Uterus (tissue), 4 donors: Measurements from ENCODE around the gene RBM27. TPM values are rescaled to one million over a fixed set of nuclear protein-coding genes. Genes with fewer than 3 reads are reported as not detected.

Source experiments
- DNase-seq, 2 donors: peaks; one replicate each; pipeline ENCODE4 v3.0.0-alpha.2; 2019 to 2020
- H3K27ac ChIP-seq, 2 donors: fragments of 200-600 bp; sonication (generic); 1 replicate in 1 of 2; 2 replicates in 1 of 2; pipeline ENCODE4 v1.5.1; 2016 to 2018
- H3K27me3 ChIP-seq, 2 donors: fragments of 200-600 bp; sonication (generic); one replicate each; pipeline ENCODE4 v1.5.1; 2018 to 2019; ENCODE audit warnings: control low read depth in 1 of 2
- H3K36me3 ChIP-seq, 2 donors: fragments of 200-600 bp; sonication (generic); one replicate each; pipeline ENCODE4 v1.5.1; 2019; ENCODE audit warnings: control low read depth in 1 of 2
- H3K4me1 ChIP-seq, 2 donors: fragments of 200-600 bp; sonication (generic); one replicate each; pipeline ENCODE4 v1.5.1; 2018 to 2019; ENCODE audit warnings: control low read depth in 1 of 2
- H3K4me3 ChIP-seq, 2 donors: fragments of 200-600 bp; sonication (generic); 1 replicate in 1 of 2; 2 replicates in 1 of 2; pipeline ENCODE4 v1.5.1; 2018 to 2019; ENCODE audit warnings: mild to moderate bottlenecking in 1 of 2
- H3K9me3 ChIP-seq, 2 donors: fragments of 200-600 bp; sonication (generic); one replicate each; pipeline ENCODE4 v1.5.1; 2019; ENCODE audit warnings: control low read depth in 1 of 2
- CTCF ChIP-seq, 4 experiments: fragments of 200-600 bp in 2 of 4; fragments of 450-650 bp in 2 of 4; sonication (generic) in 2 of 4; IDR thresholded peaks; one replicate each; pipeline ENCODE4 v1.5.1; 2016 to 2019; ENCODE audit warnings: antibody characterized with exemption in 4 of 4, mild to moderate bottlenecking in 2 of 4, moderate library complexity in 1 of 4
- POLR2A ChIP-seq, 2 donors: fragments of 450-650 bp; IDR thresholded peaks; one replicate each; pipeline ENCODE4 v1.6.1; 2016; ENCODE audit warnings: antibody characterized with exemption in 2 of 2, mild to moderate bottlenecking in 1 of 2, moderate library complexity in 1 of 2
- intact Hi-C: fragments of 100-400 bp; cut with DNase I; formaldehyde crosslinking; loops from one replicate; pipeline ENCODE4 v1.15.1; 2023; ENCODE audit warnings: low total_unique reads
- total RNA-seq, 4 donors: library from RNA; depleted of rRNA in 3 of 4; stranded (reverse); fragments of >200 nt in 3 of 4; gene quantifications; one replicate each; pipeline versions ENCODE4 v1.1.0 to v1.2.4, GENCODE V29; 2014 to 2023
- donor health status: DM: yes; HTN: yes; CAD: no.

RBM27 gene
- total RNA-seq, 4 donors from 2014 or later: 18.8 to 53.9 (median 29.6) TPM

- Histone ChIP-seq H3K9me3 (no peaks in the 10 kb centered on the region), H3K4me3 (no peak overlapping the region), H3K27ac (no peak overlapping the region), H3K27me3 (no peaks in the 10 kb centered on the region), H3K4me1 (no peaks in the 10 kb centered on the region), H3K36me3 (no peaks in the 10 kb centered on the region)
- DNase-seq: no peak
- intact Hi-C loops: no loop called here
- no peak for TF ChIP-seq POLR2A (IDR thresholded peaks at IDR 0.05)
- no peak for TF ChIP-seq CTCF (IDR thresholded peaks at IDR 0.05)
Measured at GRCh38 chr5:146232223-146232622, 28.8 kb downstream of the RBM27 start.

DNA sequence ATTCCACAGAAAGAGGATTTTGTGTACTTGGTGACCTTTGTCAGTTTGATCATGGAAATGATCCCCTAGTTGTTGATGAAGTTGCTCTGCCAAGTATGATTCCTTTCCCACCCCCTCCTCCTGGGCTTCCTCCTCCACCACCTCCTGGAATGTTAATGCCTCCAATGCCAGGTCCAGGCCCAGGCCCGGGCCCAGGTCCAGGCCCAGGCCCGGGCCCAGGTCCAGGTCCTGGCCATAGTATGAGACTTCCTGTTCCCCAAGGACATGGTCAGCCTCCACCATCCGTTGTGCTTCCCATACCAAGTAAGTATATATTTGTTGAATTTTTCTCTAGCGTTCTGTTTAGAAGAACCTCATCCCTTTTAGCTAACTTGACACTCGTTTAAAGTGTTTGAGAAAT lies 30.0 kb downstream of the RBM27 start:
- Histone ChIP-seq H3K36me3 (no peaks in the 10 kb centered on the region), H3K27ac (no peak overlapping the region)

DNA sequence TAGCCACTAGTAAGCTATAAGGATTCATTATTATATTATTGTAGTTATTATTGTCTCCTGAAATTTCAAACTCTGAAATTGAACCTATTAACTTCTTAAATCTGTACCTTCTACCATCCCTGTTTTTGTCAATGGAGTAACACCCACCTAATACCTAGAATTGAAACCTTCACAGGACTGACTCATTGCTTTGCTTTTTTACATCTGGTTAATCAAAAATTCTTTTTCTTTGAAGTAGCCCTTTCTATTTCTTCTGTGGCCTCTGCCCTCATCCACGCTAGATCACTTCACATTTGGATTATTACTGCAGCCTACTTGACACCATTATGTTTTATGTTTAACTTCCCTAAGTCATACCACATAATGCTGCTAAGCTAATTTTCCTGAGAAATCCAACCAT lies 35.6 kb downstream of the RBM27 start:
- Histone ChIP-seq H3K4me3 (no peak overlapping the region), H3K4me1 (no peaks in the 10 kb centered on the region), H3K27me3 (no peaks in the 10 kb centered on the region), H3K27ac (no peak overlapping the region), H3K36me3 (no peaks in the 10 kb centered on the region), H3K9me3 (no peaks in the 10 kb centered on the region)
- TF ChIP-seq POLR2A (IDR thresholded peaks at IDR 0.05): no peak
- TF ChIP-seq CTCF (IDR thresholded peaks at IDR 0.05): no peak
- intact Hi-C loops: no loop called here
- no peak for DNase-seq

More for the DNA sequence above, 30.0 kb downstream of the RBM27 start:
- H3K9me3 ChIP-seq: no peaks in the 10 kb centered on the region
- no peak overlapping the region for H3K4me3 ChIP-seq
- intact Hi-C loops: no loop called here
- DNase-seq: no peak
- H3K27me3 ChIP-seq: no peaks in the 10 kb centered on the region
- H3K4me1 ChIP-seq: no peaks in the 10 kb centered on the region
- TF ChIP-seq CTCF (IDR thresholded peaks at IDR 0.05) (no peak), POLR2A (IDR thresholded peaks at IDR 0.05) (no peak)

DNA sequence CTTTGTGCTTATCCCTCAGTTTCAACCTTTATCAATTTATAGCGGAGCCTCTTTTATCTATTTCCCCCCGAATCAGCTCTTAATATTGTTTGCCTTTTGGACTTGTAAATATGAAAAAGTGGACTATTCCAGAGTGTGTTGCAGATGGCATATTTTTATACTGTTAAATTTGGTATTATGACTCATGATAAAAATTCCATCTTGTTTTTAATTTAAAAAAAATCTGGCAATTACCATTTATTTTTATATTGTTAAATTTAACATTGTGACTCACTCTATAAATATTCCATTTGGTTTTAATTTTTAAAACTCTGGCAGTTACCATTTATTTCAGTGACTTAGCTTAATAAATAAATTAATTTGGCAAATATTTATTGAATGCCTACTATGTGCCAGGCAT lies 37.5 kb downstream of the RBM27 start:
- TF ChIP-seq CTCF (IDR thresholded peaks at IDR 0.05): no peak
- TF ChIP-seq POLR2A (IDR thresholded peaks at IDR 0.05): no peak
- no peak for DNase-seq
- no peaks in the 10 kb centered on the region for H3K27me3 ChIP-seq
- H3K9me3 ChIP-seq: no peaks in the 10 kb centered on the region
- intact Hi-C loops: no loop called here
- no peaks in the 10 kb centered on the region for H3K4me1 ChIP-seq
- no peaks in the 10 kb centered on the region for H3K36me3 ChIP-seq
- no peak overlapping the region for H3K27ac ChIP-seq
- no peak overlapping the region for H3K4me3 ChIP-seq

DNA sequence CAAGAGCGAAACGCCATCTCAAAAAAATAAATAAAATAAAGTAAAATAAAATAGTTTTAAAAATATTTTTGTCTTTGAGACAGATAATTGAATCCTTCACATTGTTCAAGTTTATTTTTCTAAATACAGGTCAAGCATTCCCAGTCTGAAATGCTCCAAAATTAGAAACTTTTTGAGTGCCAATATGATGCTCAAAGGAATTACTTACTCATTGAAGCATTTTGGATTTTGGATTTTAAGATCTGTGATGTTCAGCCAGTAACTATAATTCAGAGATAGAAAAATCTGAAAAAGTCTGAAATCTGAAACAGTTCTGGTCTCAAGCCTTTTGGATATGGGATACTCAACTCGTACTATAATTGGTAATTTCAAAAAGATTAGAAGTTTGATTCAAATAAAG lies 39.8 kb downstream of the RBM27 start:
- Histone ChIP-seq H3K27me3 (no peaks in the 10 kb centered on the region), H3K36me3 (no peaks in the 10 kb centered on the region), H3K27ac (peak overlapping the region in 1 of 2 donors; percentile 21), H3K4me3 (no peak overlapping the region), H3K9me3 (no peaks in the 10 kb centered on the region), H3K4me1 (no peaks in the 10 kb centered on the region)
- intact Hi-C loops: no loop called here
- TF ChIP-seq POLR2A (IDR thresholded peaks at IDR 0.05): no peak
- TF ChIP-seq CTCF (IDR thresholded peaks at IDR 0.05): no peak
- no peak for DNase-seq
